ENCODE data around the gene FAM24B. TPM values are rescaled to one million over a fixed set of nuclear protein-coding genes. Genes with fewer than 3 reads are reported as not detected.

Gene FAM24B
- total and polyA plus RNA-seq, 2 experiments from 2014 or later: 6.5 to 14.5 TPM

- no peak for TF ChIP-seq ZNF462 (CRISPR knock-in tag; IDR thresholded peaks at IDR 0.05)
- no peak for TF ChIP-seq NANOG (IDR thresholded peaks at IDR 0.05; ENCODE audit: borderline replicate concordance)
- TF ChIP-seq EZH2phosphoT487 (IDR thresholded peaks at IDR 0.05; ENCODE audit: unreplicated experiment): no peak
These were observed 15.2 kb downstream of the FAM24B start (continued) for GRCh38 chr10:122864194-122864592.

- Histone ChIP-seq H4K20me1 (replicated peaks; ENCODE audit: insufficient read depth) (peaks cover 12% of the 10 kb centered on the region), H3K79me2 (replicated peaks; ENCODE audit: insufficient read depth) (peaks cover 91% of the 10 kb centered on the region), H3K4me1 (ENCODE audit: insufficient read depth) (0 out of 2 replicates have a peak, but pooled peaks cover 3% of the 10 kb centered on the region), H2AFZ (no peak overlapping the region), H3K27me3 (ENCODE audit: insufficient read depth) (no peaks in the 10 kb centered on the region), H3K27ac (ENCODE audit: low read depth) (no peak overlapping the region), H3K4me2 (no peak overlapping the region), H3K36me3 (ENCODE audit: insufficient read depth) (peaks cover 20% of the 10 kb centered on the region), H3K9me2 (ENCODE audit: insufficient read depth) (no peaks in the 10 kb centered on the region), H3K4me3 (no peak overlapping the region), H3F3A (replicated peaks; ENCODE audit: low read depth) (no peaks in the 10 kb centered on the region)
- no peaks in the 10 kb centered on the region for H3K27me3 Mint-ChIP-seq (ENCODE audit: insufficient read depth, low read depth, poor library complexity)
- ATAC-seq: no peak
- H3K4me3 Mint-ChIP-seq: no peak overlapping the region
- H3K4me1 Mint-ChIP-seq: peaks cover 6% of the 10 kb centered on the region; the same call in 2 of the 3 replicates
- no peak for DNase-seq (ENCODE audit: low spot score)
- H3K27ac Mint-ChIP-seq: no peak overlapping the region
- H3K9me3 Mint-ChIP-seq: peaks cover 30% of the 10 kb centered on the region
- H3K36me3 Mint-ChIP-seq (ENCODE audit: low read depth): peaks cover 35% of the 10 kb centered on the region
- TF ChIP-seq REST (IDR thresholded peaks at IDR 0.05; ENCODE audit: unreplicated experiment) (no peak), ETS1 (IDR thresholded peaks at IDR 0.05) (no peak), ZNF331 (CRISPR knock-in tag; IDR thresholded peaks at IDR 0.05; ENCODE audit: low read depth) (no peak), STAT1 (IDR thresholded peaks at IDR 0.05; ENCODE audit: unreplicated experiment) (no peak), POLR2AphosphoS5 (IDR thresholded peaks at IDR 0.05; ENCODE audit: low read depth) (no peak), EZH2phosphoT487 (IDR thresholded peaks at IDR 0.05; ENCODE audit: unreplicated experiment) (no peak), EZH2 (IDR thresholded peaks at IDR 0.05; ENCODE audit: low read depth, unreplicated experiment) (no peak), CREB1 (CRISPR knock-in tag; IDR thresholded peaks at IDR 0.05; ENCODE audit: low read depth) (no peak)
These were observed 15.9 kb downstream of the FAM24B start for GRCh38 chr10:122863216-122864193.

All from GM23338 (cell line).